Thyroid gland (tissue), 4 donors: ENCODE measurements around the gene VTA1. TPM values are rescaled to one million over a fixed set of nuclear protein-coding genes. Genes with fewer than 3 reads are reported as not detected.

Source experiments
- DNase-seq, 2 donors: peaks; one replicate each; pipeline ENCODE4 v3.0.0-alpha.2; 2019
- H3K27ac ChIP-seq, 3 donors: fragments of 200-600 bp; sonication (generic); 1 replicate in 2 of 3; 2 replicates in 1 of 3; pipeline ENCODE4 v1.5.1; 2016 to 2019; ENCODE audit warnings: mild to moderate bottlenecking in 1 of 3, moderate library complexity in 1 of 3
- H3K27me3 ChIP-seq: fragments of 200-600 bp; sonication (generic); one replicate; pipeline ENCODE4 v1.5.1; 2019
- H3K36me3 ChIP-seq, 2 donors: fragments of 200-600 bp; sonication (generic); one replicate each; pipeline ENCODE4 v1.5.1; 2016 to 2019
- H3K4me1 ChIP-seq, 2 donors: fragments of 200-600 bp; sonication (generic); one replicate each; pipeline ENCODE4 v1.5.1; 2017 to 2019
- H3K4me3 ChIP-seq, 3 donors: fragments of 200-600 bp; sonication (generic); replicated peaks in 1 of 3; 1 replicate in 2 of 3; 2 replicates in 1 of 3; pipeline ENCODE4 v1.5.1; 2016; ENCODE audit warnings: mild to moderate bottlenecking in 1 of 3
- H3K9me3 ChIP-seq: fragments of 200-600 bp; sonication (generic); one replicate; pipeline ENCODE4 v1.5.1; 2017
- POLR2A ChIP-seq, 2 donors: fragments of 450-650 bp; IDR thresholded peaks; one replicate each; pipeline ENCODE4 v1.6.1; 2017; ENCODE audit warnings: antibody characterized with exemption in 2 of 2, mild to moderate bottlenecking in 2 of 2, moderate library complexity in 1 of 2
- WGBS, 2 donors: methylation state at CpG; one replicate each; pipeline ENCODE4 v1.1.5; 2017; 5-methylcytosine and 5-hydroxymethylcytosine counted together
- intact Hi-C: fragments of 100-400 bp; cut with DNase I; formaldehyde crosslinking; loops from one replicate; pipeline ENCODE4 v1.15.1; 2023
- total RNA-seq, 4 donors: library from RNA; depleted of rRNA; stranded (reverse); fragments of >200 nt; gene quantifications; one replicate each; pipeline ENCODE4 v1.2.3, GENCODE V29; 2016
- TF ChIP-seq, protein P1 (sequence below), 6 experiments: fragments of 200-600 bp in 3 of 6; fragments of 450-650 bp in 3 of 6; sonication (generic) in 3 of 6; IDR thresholded peaks; one replicate each; pipeline ENCODE4 v1.5.1; 2016 to 2019; ENCODE audit warnings: antibody characterized with exemption in 6 of 6, mild to moderate bottlenecking in 2 of 6, inconsistent platforms in 1 of 6, moderate library complexity in 1 of 6

VTA1 gene
- total RNA-seq, 4 donors from 2014 or later, result 33.6 to 54.5 (median 47.0) TPM

GRCh38 chr6:142162780-142163179, 15.7 kb downstream of the VTA1 start:
- no peak overlapping the region for H3K27ac ChIP-seq
- no peak for DNase-seq
- H3K4me1 ChIP-seq, result peaks cover 3 to 5% of the 10 kb centered on the region in 2 donors
- H3K9me3 ChIP-seq, result no peaks in the 10 kb centered on the region
- 82 to 94% methylated on average over 1 of the region's 1 CpG for WGBS, 2 donors
- peaks cover 0 to 8% of the 10 kb centered on the region in 2 donors for H3K36me3 ChIP-seq
- TF ChIP-seq, protein P1, sequence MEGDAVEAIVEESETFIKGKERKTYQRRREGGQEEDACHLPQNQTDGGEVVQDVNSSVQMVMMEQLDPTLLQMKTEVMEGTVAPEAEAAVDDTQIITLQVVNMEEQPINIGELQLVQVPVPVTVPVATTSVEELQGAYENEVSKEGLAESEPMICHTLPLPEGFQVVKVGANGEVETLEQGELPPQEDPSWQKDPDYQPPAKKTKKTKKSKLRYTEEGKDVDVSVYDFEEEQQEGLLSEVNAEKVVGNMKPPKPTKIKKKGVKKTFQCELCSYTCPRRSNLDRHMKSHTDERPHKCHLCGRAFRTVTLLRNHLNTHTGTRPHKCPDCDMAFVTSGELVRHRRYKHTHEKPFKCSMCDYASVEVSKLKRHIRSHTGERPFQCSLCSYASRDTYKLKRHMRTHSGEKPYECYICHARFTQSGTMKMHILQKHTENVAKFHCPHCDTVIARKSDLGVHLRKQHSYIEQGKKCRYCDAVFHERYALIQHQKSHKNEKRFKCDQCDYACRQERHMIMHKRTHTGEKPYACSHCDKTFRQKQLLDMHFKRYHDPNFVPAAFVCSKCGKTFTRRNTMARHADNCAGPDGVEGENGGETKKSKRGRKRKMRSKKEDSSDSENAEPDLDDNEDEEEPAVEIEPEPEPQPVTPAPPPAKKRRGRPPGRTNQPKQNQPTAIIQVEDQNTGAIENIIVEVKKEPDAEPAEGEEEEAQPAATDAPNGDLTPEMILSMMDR (IDR thresholded peaks at IDR 0.05), result no peak
- no peak for TF ChIP-seq POLR2A (IDR thresholded peaks at IDR 0.05)
- no peaks in the 10 kb centered on the region for H3K27me3 ChIP-seq
- intact Hi-C loops, result no loop called here
- no peak overlapping the region for H3K4me3 ChIP-seq

- 91 to 92% methylated on average over 4 of the region's 4 CpGs for WGBS, 2 donors
- no peak overlapping the region for H3K27ac ChIP-seq
- peaks cover 3 to 5% of the 10 kb centered on the region in 2 donors for H3K4me1 ChIP-seq
- TF ChIP-seq, protein P1 (IDR thresholded peaks at IDR 0.05), result no peak
- no peak for TF ChIP-seq POLR2A (IDR thresholded peaks at IDR 0.05)
- intact Hi-C loops, result no loop called here
- DNase-seq, result no peak
- peaks cover 0 to 14% of the 10 kb centered on the region in 2 donors for H3K36me3 ChIP-seq
- no peaks in the 10 kb centered on the region for H3K27me3 ChIP-seq
- no peaks in the 10 kb centered on the region for H3K9me3 ChIP-seq
- H3K4me3 ChIP-seq, result no peak overlapping the region
Measured at GRCh38 chr6:142165227-142165626, 18.2 kb downstream of the VTA1 start.

DNA sequence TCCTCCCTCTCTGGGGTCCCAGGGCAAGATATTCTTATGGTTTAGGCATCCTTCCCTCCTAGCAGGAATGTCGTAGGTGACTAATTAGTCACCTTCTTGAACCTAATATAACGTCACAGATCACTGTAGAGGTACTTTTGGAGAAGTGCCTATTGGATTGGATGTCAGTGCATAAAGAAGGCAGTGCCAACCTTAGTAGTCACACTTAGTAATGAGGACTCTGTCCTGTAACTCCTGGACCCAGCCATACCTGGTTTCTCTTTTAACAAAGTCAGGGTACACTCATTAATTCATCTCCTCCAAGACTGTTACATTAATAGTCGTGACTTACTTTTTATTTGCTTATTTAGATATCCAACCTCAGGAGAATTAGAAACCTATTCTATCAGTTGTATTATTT, 20.0 kb downstream of the VTA1 start:
- no peak for TF ChIP-seq POLR2A (IDR thresholded peaks at IDR 0.05)
- TF ChIP-seq, protein P1 (IDR thresholded peaks at IDR 0.05), result no peak
- peaks cover 0 to 3% of the 10 kb centered on the region in 2 donors for H3K4me1 ChIP-seq
- H3K27ac ChIP-seq, result no peak overlapping the region
- no peak for DNase-seq
- H3K9me3 ChIP-seq, result no peaks in the 10 kb centered on the region
- peaks cover 3 to 17% of the 10 kb centered on the region in 2 donors for H3K36me3 ChIP-seq
- intact Hi-C loops, result no loop called here
- H3K27me3 ChIP-seq, result no peaks in the 10 kb centered on the region
- WGBS, 2 donors, result 93 to 96% methylated on average over 3 of the region's 3 CpGs
- no peak overlapping the region for H3K4me3 ChIP-seq

DNA sequence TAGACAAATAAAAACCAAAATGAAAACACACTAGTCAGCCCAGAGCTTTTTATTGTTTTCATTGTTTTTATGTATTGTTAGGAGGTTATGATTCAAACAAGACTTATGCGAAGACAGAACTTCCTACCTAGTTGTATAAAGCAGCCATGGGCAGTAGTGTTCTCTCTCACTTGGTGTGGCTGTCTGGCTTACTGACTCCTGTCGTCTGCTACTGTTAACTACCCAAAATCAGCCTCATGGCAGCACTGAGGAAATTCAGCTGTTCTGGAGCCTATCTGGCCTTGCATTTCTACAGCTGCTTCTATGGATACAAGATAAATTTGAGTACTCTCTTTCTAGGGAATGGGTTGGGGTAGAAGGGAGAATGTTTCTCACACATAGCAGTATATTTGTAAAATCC, 20.4 kb downstream of the VTA1 start:
- H3K4me1 ChIP-seq, result peaks cover 0 to 2% of the 10 kb centered on the region in 2 donors
- H3K27me3 ChIP-seq, result no peaks in the 10 kb centered on the region
- TF ChIP-seq, protein P1 (IDR thresholded peaks at IDR 0.05), result no peak
- TF ChIP-seq POLR2A (IDR thresholded peaks at IDR 0.05), result no peak
- intact Hi-C loops, result no loop called here
- peaks cover 7 to 17% of the 10 kb centered on the region in 2 donors for H3K36me3 ChIP-seq
- no peak overlapping the region for H3K27ac ChIP-seq
- H3K9me3 ChIP-seq, result no peaks in the 10 kb centered on the region
- no peak overlapping the region for H3K4me3 ChIP-seq
- WGBS, 2 donors, result 92 to 94% methylated on average over 2 of the region's 2 CpGs
- no peak for DNase-seq

- peaks cover 10 to 17% of the 10 kb centered on the region in 2 donors for H3K36me3 ChIP-seq
- H3K4me3 ChIP-seq, result no peak overlapping the region
- TF ChIP-seq POLR2A (IDR thresholded peaks at IDR 0.05), result no peak
- TF ChIP-seq, protein P1 (IDR thresholded peaks at IDR 0.05), result no peak
- H3K27ac ChIP-seq, result no peak overlapping the region
- intact Hi-C loops, result no loop called here
- no peak for DNase-seq
- no peaks in the 10 kb centered on the region for H3K4me1 ChIP-seq
- no peaks in the 10 kb centered on the region for H3K27me3 ChIP-seq
- no peaks in the 10 kb centered on the region for H3K9me3 ChIP-seq
Measured at GRCh38 chr6:142171351-142171750, 24.3 kb downstream of the VTA1 start.
